Neuronal stem cell (in vitro differentiated cells): ENCODE data around the gene P2RY1.

Experiments
- DNase-seq: peaks from one replicate; pipeline ENCODE4 v3.0.0-alpha.2; 2013; ENCODE audit warnings: low spot score
- H2AFZ ChIP-seq: one replicate; pipeline ENCODE4 v1.6.1; 2013; ENCODE audit warnings: mild to moderate bottlenecking, low read length, inconsistent platforms
- H2AK5ac ChIP-seq: 2 replicates; pipeline ENCODE4 v1.6.1; 2013; ENCODE audit warnings: low read depth, mild to moderate bottlenecking, inconsistent platforms, low read length, moderate library complexity, mixed read lengths
- H2BK120ac ChIP-seq: 2 replicates; pipeline ENCODE4 v1.6.1; 2013; ENCODE audit warnings: low read depth, mild to moderate bottlenecking, inconsistent platforms, low read length, moderate library complexity, mixed read lengths
- H2BK12ac ChIP-seq: one replicate; pipeline ENCODE4 v1.6.1; 2013; ENCODE audit warnings: low read length, inconsistent platforms
- H2BK15ac ChIP-seq: 2 replicates; pipeline ENCODE4 v1.6.1; 2013; ENCODE audit warnings: mild to moderate bottlenecking, low read length, inconsistent platforms, mixed read lengths
- H2BK5ac ChIP-seq: one replicate; pipeline ENCODE4 v1.6.1; 2013; ENCODE audit warnings: inconsistent platforms, mild to moderate bottlenecking, low read length, moderate library complexity
- H3K14ac ChIP-seq: one replicate; pipeline ENCODE4 v1.6.1; 2013; ENCODE audit warnings: low read length, inconsistent platforms
- H3K18ac ChIP-seq: 2 replicates; pipeline ENCODE4 v1.6.1; 2013; ENCODE audit warnings: low read length, inconsistent platforms
- H3K23ac ChIP-seq: 2 replicates; pipeline ENCODE4 v1.6.1; 2013; ENCODE audit warnings: low read depth, mild to moderate bottlenecking, mixed read lengths, low read length, inconsistent platforms; ENCODE audit not compliant: poor library complexity
- H3K27ac ChIP-seq: replicated peaks from 3 replicates; pipeline ENCODE4 v1.5.1; 2013; ENCODE audit warnings: low read length, inconsistent platforms
- H3K27me3 ChIP-seq, 3 experiments: 2 replicates each; pipeline ENCODE4 v1.6.1; 2013; ENCODE audit warnings: low read length in 3 of 3, mild to moderate bottlenecking in 2 of 3, inconsistent platforms in 1 of 3, low read depth in 1 of 3, mixed read lengths in 1 of 3, moderate library complexity in 1 of 3; ENCODE audit not compliant: control insufficient read depth in 3 of 3, insufficient read depth in 3 of 3
- H3K36me3 ChIP-seq, 2 donors: replicated peaks in 1 of 2; 2 replicates each; pipeline ENCODE4 v1.6.1; 2013; ENCODE audit warnings: low read length in 2 of 2; ENCODE audit not compliant: control insufficient read depth in 2 of 2, insufficient read depth in 2 of 2
- H3K4ac ChIP-seq: 2 replicates; pipeline ENCODE4 v1.6.1; 2013; ENCODE audit warnings: inconsistent platforms, mild to moderate bottlenecking, low read length, moderate library complexity
- H3K4me1 ChIP-seq, 2 donors: 1 replicate in 1 of 2; 2 replicates in 1 of 2; pipeline ENCODE4 v1.6.1; 2013; ENCODE audit warnings: low read length in 2 of 2, low read depth in 1 of 2; ENCODE audit not compliant: control insufficient read depth in 2 of 2, insufficient read depth in 1 of 2
- H3K4me2 ChIP-seq: one replicate; pipeline ENCODE4 v1.6.1; 2013; ENCODE audit warnings: mild to moderate bottlenecking, low read length, inconsistent platforms; ENCODE audit not compliant: insufficient read depth, poor library complexity, severe bottlenecking
- H3K4me3 ChIP-seq, 2 donors: 2 replicates each; pipeline ENCODE4 v1.5.1; 2013; ENCODE audit warnings: low read length in 2 of 2, mild to moderate bottlenecking in 2 of 2, inconsistent platforms in 1 of 2, moderate library complexity in 1 of 2
- H3K79me1 ChIP-seq: one replicate; pipeline ENCODE4 v1.6.1; 2013; ENCODE audit warnings: low read depth, mild to moderate bottlenecking, inconsistent platforms, low read length, moderate library complexity
- H3K9ac ChIP-seq: one replicate; pipeline ENCODE4 v1.6.1; 2013; ENCODE audit warnings: mild to moderate bottlenecking, low read depth, low read length, inconsistent platforms; ENCODE audit not compliant: poor library complexity
- H3K9me3 ChIP-seq, 2 donors: replicated peaks in 1 of 2; 2 replicates each; pipeline versions ENCODE3 to v1.6.1; 2013; ENCODE audit warnings: low read length in 2 of 2, mild to moderate bottlenecking in 2 of 2, inconsistent platforms in 1 of 2, low read depth in 1 of 2, mixed read lengths in 1 of 2, moderate library complexity in 1 of 2; ENCODE audit not compliant: control insufficient read depth in 2 of 2, insufficient read depth in 1 of 2
- H4K8ac ChIP-seq: one replicate; pipeline ENCODE4 v1.6.1; 2013; ENCODE audit warnings: low read depth, mild to moderate bottlenecking, inconsistent platforms, low read length, moderate library complexity
- H4K91ac ChIP-seq: one replicate; pipeline ENCODE4 v1.6.1; 2013; ENCODE audit warnings: low read length, low read depth, mild to moderate bottlenecking, inconsistent platforms; ENCODE audit not compliant: poor library complexity
- WGBS, 2 donors: extraction: QIAGEN DNeasy Blood & Tissue Kit; methylation state at CpG; one replicate each; pipeline ENCODE4 v1.1.7; 2013; ENCODE audit warnings: missing lambda C conversion rate in 2 of 2, mixed read lengths in 1 of 2; ENCODE audit not compliant: insufficient read length in 2 of 2, insufficient replicate concordance in 1 of 2; ENCODE audit errors: extremely low coverage in 2 of 2; 5-methylcytosine and 5-hydroxymethylcytosine counted together

Gene P2RY1

GRCh38 chr3:152853196-152853595 is 18.3 kb downstream of the P2RY1 start:
- Histone ChIP-seq H3K36me3 (no peaks in the 10 kb centered on the region), H3K18ac (no peak overlapping the region), H4K8ac (no peak overlapping the region), H3K4me1 (peaks cover 0 to under 1% of the 10 kb centered on the region in 2 donors), H4K91ac (no peak overlapping the region), H2BK120ac (no peak overlapping the region), H3K9ac (no peak overlapping the region), H3K23ac (no peak overlapping the region), H3K79me1 (no peaks in the 10 kb centered on the region), H3K27me3 (no peaks in the 10 kb centered on the region), H2AFZ (no peak overlapping the region), H3K4me3 (no peak overlapping the region), H2BK5ac (no peak overlapping the region), H2BK15ac (no peak overlapping the region), H2AK5ac (no peak overlapping the region), H3K14ac (no peak overlapping the region), H2BK12ac (no peak overlapping the region), H3K27ac (no peak overlapping the region), H3K9me3 (no peaks in the 10 kb centered on the region), H3K4me2 (no peak overlapping the region), H3K4ac (no peak overlapping the region)
- no CpG with 5 or more reads among the region's 2 CpGs for WGBS, 2 donors
- DNase-seq, result no peak

DNA sequence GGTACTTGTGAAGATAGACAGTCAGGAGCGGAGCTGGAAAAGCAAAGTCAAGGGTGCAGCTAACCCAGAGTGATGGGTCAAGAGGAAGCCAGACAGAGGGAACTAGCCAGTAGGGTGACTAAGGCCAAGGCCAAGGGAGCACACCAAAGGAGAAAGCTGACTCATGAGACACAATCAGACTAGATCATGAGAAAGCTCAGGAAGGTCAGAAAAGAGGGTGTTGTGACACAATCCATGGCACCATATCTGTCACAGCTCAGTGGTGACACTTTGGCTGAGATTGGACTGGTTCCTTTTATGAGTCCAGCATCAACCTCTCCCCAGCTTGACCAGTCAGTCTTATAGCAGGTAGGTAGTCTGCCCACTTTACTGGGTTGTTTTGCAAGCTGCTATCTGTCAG is 22.2 kb downstream of the P2RY1 start:
- no peak overlapping the region for H3K4me3 ChIP-seq
- H4K91ac ChIP-seq, result no peak overlapping the region
- H3K23ac ChIP-seq, result no peak overlapping the region
- no peak overlapping the region for H3K18ac ChIP-seq
- H3K14ac ChIP-seq, result no peak overlapping the region
- H3K9ac ChIP-seq, result no peak overlapping the region
- H2BK12ac ChIP-seq, result no peak overlapping the region
- no CpG with 5 or more reads among the region's 1 CpG for WGBS, 2 donors
- no peak overlapping the region for H2AFZ ChIP-seq
- H3K4me2 ChIP-seq, result no peak overlapping the region
- H3K4ac ChIP-seq, result no peak overlapping the region
- H3K79me1 ChIP-seq, result no peaks in the 10 kb centered on the region
- no peak for DNase-seq
- peaks cover 0 to 3% of the 10 kb centered on the region in 2 donors for H3K4me1 ChIP-seq
- no peaks in the 10 kb centered on the region for H3K27me3 ChIP-seq
- no peak overlapping the region for H2BK15ac ChIP-seq
- no peak overlapping the region for H2AK5ac ChIP-seq
- H4K8ac ChIP-seq, result no peak overlapping the region
- no peak overlapping the region for H2BK120ac ChIP-seq
- H3K9me3 ChIP-seq, result no peaks in the 10 kb centered on the region
- no peak overlapping the region for H2BK5ac ChIP-seq
- H3K27ac ChIP-seq, result no peak overlapping the region
- H3K36me3 ChIP-seq, result no peaks in the 10 kb centered on the region

- Histone ChIP-seq H3K4me1 (peaks cover 0 to 3% of the 10 kb centered on the region in 2 donors), H2BK5ac (no peak overlapping the region), H4K8ac (no peak overlapping the region), H3K4me3 (no peak overlapping the region), H3K27me3 (no peaks in the 10 kb centered on the region), H3K36me3 (no peaks in the 10 kb centered on the region), H3K18ac (no peak overlapping the region), H3K14ac (no peak overlapping the region), H3K23ac (no peak overlapping the region), H3K4me2 (no peak overlapping the region), H2BK15ac (no peak overlapping the region), H2AFZ (no peak overlapping the region), H3K9ac (no peak overlapping the region), H3K9me3 (no peaks in the 10 kb centered on the region), H2AK5ac (no peak overlapping the region), H3K79me1 (no peaks in the 10 kb centered on the region), H2BK12ac (no peak overlapping the region), H4K91ac (no peak overlapping the region), H3K27ac (no peak overlapping the region), H2BK120ac (no peak overlapping the region), H3K4ac (no peak overlapping the region)
- no peak for DNase-seq
- WGBS, 2 donors, result no CpG with 5 or more reads among the region's 4 CpGs
These were observed 23.4 kb downstream of the P2RY1 start for GRCh38 chr3:152858170-152858800.

DNA sequence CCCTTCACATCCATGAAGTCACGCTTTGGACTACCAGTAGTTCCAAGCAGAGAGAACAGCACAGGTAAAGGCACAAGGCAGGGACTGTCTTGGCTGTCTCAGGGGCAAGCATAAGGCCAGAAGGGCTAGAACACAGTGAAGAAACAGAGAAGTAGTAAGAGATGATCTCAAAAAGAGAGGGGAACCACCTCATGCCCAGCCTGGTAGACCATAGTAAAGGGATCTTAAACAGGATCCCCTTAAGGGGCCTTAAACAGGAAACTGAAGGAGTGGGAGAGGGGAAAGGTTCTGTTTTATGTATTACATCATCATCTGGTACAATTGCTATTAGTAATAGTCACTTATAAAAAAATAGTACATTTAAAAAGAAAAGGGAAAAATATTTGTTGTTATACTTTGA is 25.8 kb downstream of the P2RY1 start:
- H2BK120ac ChIP-seq, result no peak overlapping the region
- no peak overlapping the region for H2BK15ac ChIP-seq
- H3K79me1 ChIP-seq, result no peaks in the 10 kb centered on the region
- H3K4me2 ChIP-seq, result no peak overlapping the region
- H3K36me3 ChIP-seq, result no peaks in the 10 kb centered on the region
- peaks cover 0 to 3% of the 10 kb centered on the region in 2 donors for H3K4me1 ChIP-seq
- no peak overlapping the region for H3K9ac ChIP-seq
- no peaks in the 10 kb centered on the region for H3K27me3 ChIP-seq
- H4K8ac ChIP-seq, result no peak overlapping the region
- no peak overlapping the region for H3K14ac ChIP-seq
- no peak overlapping the region for H2BK12ac ChIP-seq
- no CpG with 5 or more reads among the region's 1 CpG for WGBS, 2 donors
- H3K18ac ChIP-seq, result no peak overlapping the region
- H3K4me3 ChIP-seq, result no peak overlapping the region
- H4K91ac ChIP-seq, result no peak overlapping the region
- no peak overlapping the region for H2BK5ac ChIP-seq
- no peak overlapping the region for H3K4ac ChIP-seq
- no peak overlapping the region for H3K27ac ChIP-seq
- H2AFZ ChIP-seq, result no peak overlapping the region
- H3K9me3 ChIP-seq, result no peaks in the 10 kb centered on the region
- H2AK5ac ChIP-seq, result no peak overlapping the region
- DNase-seq, result no peak
- H3K23ac ChIP-seq, result no peak overlapping the region
